HEK293 (cell line): ENCODE measurements around the gene DUSP6.

Experiments used
- CTCF ChIA-PET: fragments of 350-600 bp; formaldehyde crosslinking; extraction: SDS; loops from one replicate; lab custom pipeline; 2021; ENCODE audit warnings: antibody characterized with exemption; lab: Yijun Ruan, JAX
- POLR2A ChIA-PET: fragments of 300-600 bp; formaldehyde crosslinking; extraction: SDS; loops from one replicate; lab custom pipeline; 2020; ENCODE audit warnings: antibody characterized with exemption, inconsistent platforms; lab: Yijun Ruan, JAX
- H3K27ac ChIP-seq: fragments of 200-500 bp; sonication (Bioruptor generic); 2 replicates; pipeline ENCODE4 v1.5.1; 2014; ENCODE audit warnings: low read depth, low read length, control low read depth, inconsistent platforms; ENCODE audit errors: extremely low read depth
- H3K36me3 ChIP-seq, 2 experiments: fragments of 200-500 bp in 1 of 2; sonication (Bioruptor generic) in 1 of 2; 1 replicate in 1 of 2; 2 replicates in 1 of 2; pipeline ENCODE4 v1.5.1; 2014 to 2017; ENCODE audit warnings: inconsistent platforms in 2 of 2, low read length in 2 of 2; ENCODE audit not compliant: control insufficient read depth in 2 of 2, insufficient read depth in 1 of 2
- H3K4me1 ChIP-seq: fragments of 200-500 bp; sonication (Bioruptor generic); 2 replicates; pipeline ENCODE4 v1.5.1; 2014; ENCODE audit warnings: mild to moderate bottlenecking, low read length, inconsistent platforms; ENCODE audit not compliant: control insufficient read depth, insufficient read depth
- H3K4me3 ChIP-seq: 2 replicates; pipeline ENCODE4 v1.5.1; 2011; ENCODE audit warnings: low read depth, mild to moderate bottlenecking, control low read depth, low read length, moderate library complexity
- H3K9me3 ChIP-seq: fragments of 200-500 bp; sonication (Bioruptor generic); 2 replicates; pipeline ENCODE4 v1.5.1; 2014; ENCODE audit warnings: low read depth, low read length, inconsistent platforms; ENCODE audit not compliant: control insufficient read depth, insufficient read depth
- BCL6B ChIP-seq: fragments of 450-650 bp; formaldehyde crosslinking; IDR thresholded peaks from 2 replicates; pipeline ENCODE4 v1.5.1; 2017; ENCODE audit warnings: missing biosample characterization, missing genetic modification characterization
- GFI1B ChIP-seq: fragments of 450-650 bp; formaldehyde crosslinking; IDR thresholded peaks from 2 replicates; pipeline ENCODE4 v1.5.1; 2016; ENCODE audit warnings: missing biosample characterization, missing genetic modification characterization
- KLF9 ChIP-seq: fragments of 450-650 bp; formaldehyde crosslinking; IDR thresholded peaks from 2 replicates; pipeline ENCODE4 v1.5.1; 2016; ENCODE audit warnings: missing biosample characterization, missing genetic modification characterization, low read depth
- PBX3 ChIP-seq: sonication (generic); formaldehyde crosslinking; IDR thresholded peaks from 2 replicates; pipeline ENCODE4 v1.8.1; 2022; ENCODE audit warnings: mild to moderate bottlenecking, moderate library complexity, missing genetic modification reagents
- ZBTB48 ChIP-seq: fragments of 450-650 bp; formaldehyde crosslinking; IDR thresholded peaks from 2 replicates; pipeline ENCODE4 v1.5.1; 2016; ENCODE audit warnings: missing biosample characterization, missing genetic modification characterization
- ZNF155 ChIP-seq: fragments of 450-650 bp; formaldehyde crosslinking; IDR thresholded peaks from 2 replicates; pipeline ENCODE4 v1.5.1; 2016; ENCODE audit warnings: missing biosample characterization, missing genetic modification characterization
- ZNF157 ChIP-seq: fragments of 450-650 bp; formaldehyde crosslinking; IDR thresholded peaks from 2 replicates; pipeline ENCODE4 v1.5.1; 2016; ENCODE audit warnings: missing biosample characterization, missing genetic modification characterization
- ZNF184 ChIP-seq: fragments of 450-650 bp; IDR thresholded peaks from 2 replicates; pipeline ENCODE4 v1.5.1; 2018; ENCODE audit warnings: missing biosample characterization, mild to moderate bottlenecking, missing genetic modification characterization
- ZNF280C ChIP-seq: fragments of 450-650 bp; formaldehyde crosslinking; IDR thresholded peaks from 2 replicates; pipeline ENCODE4 v1.5.1; 2016; ENCODE audit warnings: missing biosample characterization, missing genetic modification characterization
- ZNF324 ChIP-seq: fragments of 450-650 bp; formaldehyde crosslinking; IDR thresholded peaks from 2 replicates; pipeline ENCODE4 v1.5.1; 2016; ENCODE audit warnings: missing biosample characterization, missing genetic modification characterization
- ZNF335 ChIP-seq: fragments of 450-650 bp; formaldehyde crosslinking; conservative IDR thresholded peaks from 2 replicates; pipeline ENCODE4 v1.5.1; 2016; ENCODE audit warnings: missing biosample characterization, missing genetic modification characterization
- ZNF560 ChIP-seq: fragments of 450-650 bp; formaldehyde crosslinking; IDR thresholded peaks from 2 replicates; pipeline ENCODE4 v1.5.1; 2017; ENCODE audit warnings: missing biosample characterization, missing genetic modification characterization, borderline replicate concordance
- ZNF610 ChIP-seq: fragments of 450-650 bp; formaldehyde crosslinking; IDR thresholded peaks from 2 replicates; pipeline ENCODE4 v1.5.1; 2016; ENCODE audit warnings: missing biosample characterization, missing genetic modification characterization, borderline replicate concordance
- ZNF654 ChIP-seq: fragments of 450-650 bp; formaldehyde crosslinking; IDR thresholded peaks from 2 replicates; pipeline ENCODE4 v1.5.1; 2016; ENCODE audit warnings: low read depth, missing biosample characterization, missing genetic modification characterization
- ZNF776 ChIP-seq: fragments of 450-650 bp; formaldehyde crosslinking; IDR thresholded peaks from 2 replicates; pipeline ENCODE4 v1.5.0; 2017; ENCODE audit warnings: missing biosample characterization, missing genetic modification characterization, borderline replicate concordance
- ZSCAN30 ChIP-seq: fragments of 450-650 bp; IDR thresholded peaks from 2 replicates; pipeline ENCODE4 v1.5.1; 2018; ENCODE audit warnings: missing biosample characterization, mild to moderate bottlenecking, missing genetic modification characterization, moderate library complexity
- TF ChIP-seq, protein P1 (sequence below): fragments of 450-650 bp; formaldehyde crosslinking; IDR thresholded peaks from 2 replicates; pipeline ENCODE4 v1.5.1; 2016; ENCODE audit warnings: missing biosample characterization, missing genetic modification characterization
- TF ChIP-seq, protein P2 (sequence below): fragments of 450-650 bp; formaldehyde crosslinking; IDR thresholded peaks from 2 replicates; pipeline ENCODE4 v1.5.1; 2016; ENCODE audit warnings: missing biosample characterization, missing genetic modification characterization

DUSP6 gene

GRCh38 chr12:89392391-89392790, 40.1 kb upstream of the DUSP6 start:
- POLR2A ChIA-PET, result no interaction called here
- no peaks in the 10 kb centered on the region for H3K4me1 ChIP-seq
- CTCF ChIA-PET, result no interaction called here

More at GRCh38 chr12:89392391-89392790, 40.1 kb upstream of the DUSP6 start:
- TF ChIP-seq ZNF155, result no peak
- TF ChIP-seq KLF9 (tag by site-specific recombination), result no peak
- no peak for TF ChIP-seq ZNF654 (tag by site-specific recombination)
- TF ChIP-seq, protein P1, sequence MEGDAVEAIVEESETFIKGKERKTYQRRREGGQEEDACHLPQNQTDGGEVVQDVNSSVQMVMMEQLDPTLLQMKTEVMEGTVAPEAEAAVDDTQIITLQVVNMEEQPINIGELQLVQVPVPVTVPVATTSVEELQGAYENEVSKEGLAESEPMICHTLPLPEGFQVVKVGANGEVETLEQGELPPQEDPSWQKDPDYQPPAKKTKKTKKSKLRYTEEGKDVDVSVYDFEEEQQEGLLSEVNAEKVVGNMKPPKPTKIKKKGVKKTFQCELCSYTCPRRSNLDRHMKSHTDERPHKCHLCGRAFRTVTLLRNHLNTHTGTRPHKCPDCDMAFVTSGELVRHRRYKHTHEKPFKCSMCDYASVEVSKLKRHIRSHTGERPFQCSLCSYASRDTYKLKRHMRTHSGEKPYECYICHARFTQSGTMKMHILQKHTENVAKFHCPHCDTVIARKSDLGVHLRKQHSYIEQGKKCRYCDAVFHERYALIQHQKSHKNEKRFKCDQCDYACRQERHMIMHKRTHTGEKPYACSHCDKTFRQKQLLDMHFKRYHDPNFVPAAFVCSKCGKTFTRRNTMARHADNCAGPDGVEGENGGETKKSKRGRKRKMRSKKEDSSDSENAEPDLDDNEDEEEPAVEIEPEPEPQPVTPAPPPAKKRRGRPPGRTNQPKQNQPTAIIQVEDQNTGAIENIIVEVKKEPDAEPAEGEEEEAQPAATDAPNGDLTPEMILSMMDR (tag by site-specific recombination), result no peak
- TF ChIP-seq ZNF560 (tag by site-specific recombination), result no peak
- TF ChIP-seq ZNF610 (tag by site-specific recombination), result no peak
- no peak for TF ChIP-seq ZNF184 (tag by site-specific recombination)
- TF ChIP-seq ZNF324 (tag by site-specific recombination), result no peak
- no peak for TF ChIP-seq GFI1B (tag by site-specific recombination)
- no peak for TF ChIP-seq ZNF335
- no peak for TF ChIP-seq ZNF157 (tag by site-specific recombination)
- TF ChIP-seq ZBTB48 (tag by site-specific recombination), result no peak
- no peak for TF ChIP-seq ZNF280C (tag by site-specific recombination)
- TF ChIP-seq, protein P2, sequence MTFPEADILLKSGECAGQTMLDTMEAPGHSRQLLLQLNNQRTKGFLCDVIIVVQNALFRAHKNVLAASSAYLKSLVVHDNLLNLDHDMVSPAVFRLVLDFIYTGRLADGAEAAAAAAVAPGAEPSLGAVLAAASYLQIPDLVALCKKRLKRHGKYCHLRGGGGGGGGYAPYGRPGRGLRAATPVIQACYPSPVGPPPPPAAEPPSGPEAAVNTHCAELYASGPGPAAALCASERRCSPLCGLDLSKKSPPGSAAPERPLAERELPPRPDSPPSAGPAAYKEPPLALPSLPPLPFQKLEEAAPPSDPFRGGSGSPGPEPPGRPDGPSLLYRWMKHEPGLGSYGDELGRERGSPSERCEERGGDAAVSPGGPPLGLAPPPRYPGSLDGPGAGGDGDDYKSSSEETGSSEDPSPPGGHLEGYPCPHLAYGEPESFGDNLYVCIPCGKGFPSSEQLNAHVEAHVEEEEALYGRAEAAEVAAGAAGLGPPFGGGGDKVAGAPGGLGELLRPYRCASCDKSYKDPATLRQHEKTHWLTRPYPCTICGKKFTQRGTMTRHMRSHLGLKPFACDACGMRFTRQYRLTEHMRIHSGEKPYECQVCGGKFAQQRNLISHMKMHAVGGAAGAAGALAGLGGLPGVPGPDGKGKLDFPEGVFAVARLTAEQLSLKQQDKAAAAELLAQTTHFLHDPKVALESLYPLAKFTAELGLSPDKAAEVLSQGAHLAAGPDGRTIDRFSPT (tag by site-specific recombination), result no peak
- TF ChIP-seq BCL6B, result no peak
- no peak for TF ChIP-seq PBX3
- no peak for TF ChIP-seq ZNF776
- TF ChIP-seq ZSCAN30 (tag by site-specific recombination), result no peak
- H3K27ac ChIP-seq, result no peak overlapping the region
- no peaks in the 10 kb centered on the region for H3K36me3 ChIP-seq
- H3K4me3 ChIP-seq, result no peak overlapping the region
- H3K9me3 ChIP-seq, result no peaks in the 10 kb centered on the region
